ENCODE results near the gene SELP. TPM values are rescaled to one million over a fixed set of nuclear protein-coding genes. Genes with fewer than 3 reads are reported as not detected.
A peak's percentile ranks its signal among the peaks of the same experiment; 100 is the strongest.

SELP gene
- total RNA-seq, 4 donors from 2014 or later = 0.70 to 8.3 (median 4.9) TPM

DNA sequence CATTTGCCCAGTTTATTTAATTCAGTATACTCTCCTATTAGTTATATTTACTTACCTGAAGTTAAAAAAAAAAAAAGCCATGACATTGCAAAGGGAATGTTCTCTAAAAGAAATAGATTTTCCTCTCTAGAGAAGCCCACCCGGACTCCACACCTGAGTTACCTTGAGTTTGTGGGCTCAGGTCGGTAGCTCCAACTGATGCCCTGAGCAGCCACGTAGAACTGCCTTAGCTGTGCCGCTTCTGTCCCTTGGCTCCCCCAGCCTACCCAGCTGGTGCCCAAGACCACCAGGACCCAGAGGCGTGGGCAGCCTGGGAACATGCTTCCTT lies 43.9 kb downstream of the SELP start:
- peaks cover 0 to 3% (median 0%) of the 10 kb centered on the region in 4 donors for H3K4me1 ChIP-seq
- no peaks in the 10 kb centered on the region for H3K27me3 ChIP-seq
- H3K36me3 ChIP-seq = no peaks in the 10 kb centered on the region
- no peak for TF ChIP-seq POLR2A (IDR thresholded peaks at IDR 0.05)
- TF ChIP-seq, protein P1, sequence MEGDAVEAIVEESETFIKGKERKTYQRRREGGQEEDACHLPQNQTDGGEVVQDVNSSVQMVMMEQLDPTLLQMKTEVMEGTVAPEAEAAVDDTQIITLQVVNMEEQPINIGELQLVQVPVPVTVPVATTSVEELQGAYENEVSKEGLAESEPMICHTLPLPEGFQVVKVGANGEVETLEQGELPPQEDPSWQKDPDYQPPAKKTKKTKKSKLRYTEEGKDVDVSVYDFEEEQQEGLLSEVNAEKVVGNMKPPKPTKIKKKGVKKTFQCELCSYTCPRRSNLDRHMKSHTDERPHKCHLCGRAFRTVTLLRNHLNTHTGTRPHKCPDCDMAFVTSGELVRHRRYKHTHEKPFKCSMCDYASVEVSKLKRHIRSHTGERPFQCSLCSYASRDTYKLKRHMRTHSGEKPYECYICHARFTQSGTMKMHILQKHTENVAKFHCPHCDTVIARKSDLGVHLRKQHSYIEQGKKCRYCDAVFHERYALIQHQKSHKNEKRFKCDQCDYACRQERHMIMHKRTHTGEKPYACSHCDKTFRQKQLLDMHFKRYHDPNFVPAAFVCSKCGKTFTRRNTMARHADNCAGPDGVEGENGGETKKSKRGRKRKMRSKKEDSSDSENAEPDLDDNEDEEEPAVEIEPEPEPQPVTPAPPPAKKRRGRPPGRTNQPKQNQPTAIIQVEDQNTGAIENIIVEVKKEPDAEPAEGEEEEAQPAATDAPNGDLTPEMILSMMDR (IDR thresholded peaks at IDR 0.05) = no peak
- peak overlapping the region in 1 of 4 donors; percentile 1 for H3K27ac ChIP-seq
- H3K4me3 ChIP-seq = peak overlapping the region in 3 of 4 donors; percentile 19 to 28 (median 26)
- no peaks in the 10 kb centered on the region for H3K9me3 ChIP-seq
- DNase-seq = no peak

DNA sequence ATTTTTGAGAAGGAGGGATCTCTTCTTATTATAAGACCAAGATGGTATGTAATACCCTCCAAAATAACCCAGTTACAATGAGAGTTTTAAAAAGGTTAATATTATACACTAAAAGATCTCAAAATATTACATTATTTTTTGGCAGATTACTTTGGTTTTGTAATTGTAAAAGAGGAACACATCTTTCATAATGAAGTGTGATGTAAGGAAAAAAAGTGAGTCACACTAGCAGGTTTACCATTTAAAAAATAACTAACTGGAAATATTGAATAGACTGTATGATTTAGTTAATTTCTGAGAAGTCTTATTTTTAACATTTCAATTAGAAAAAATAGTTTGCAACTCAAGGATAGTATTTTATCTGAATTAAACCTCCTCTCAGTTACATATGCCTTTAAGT lies 44.7 kb downstream of the SELP start:
- no peaks in the 10 kb centered on the region for H3K36me3 ChIP-seq
- peaks cover 0 to 3% (median 0%) of the 10 kb centered on the region in 4 donors for H3K4me1 ChIP-seq
- H3K9me3 ChIP-seq = no peaks in the 10 kb centered on the region
- TF ChIP-seq, protein P1 (IDR thresholded peaks at IDR 0.05) = no peak
- TF ChIP-seq POLR2A (IDR thresholded peaks at IDR 0.05) = no peak
- no peak overlapping the region for H3K27ac ChIP-seq
- H3K27me3 ChIP-seq = no peaks in the 10 kb centered on the region
- DNase-seq = no peak
- H3K4me3 ChIP-seq = no peak overlapping the region

DNA sequence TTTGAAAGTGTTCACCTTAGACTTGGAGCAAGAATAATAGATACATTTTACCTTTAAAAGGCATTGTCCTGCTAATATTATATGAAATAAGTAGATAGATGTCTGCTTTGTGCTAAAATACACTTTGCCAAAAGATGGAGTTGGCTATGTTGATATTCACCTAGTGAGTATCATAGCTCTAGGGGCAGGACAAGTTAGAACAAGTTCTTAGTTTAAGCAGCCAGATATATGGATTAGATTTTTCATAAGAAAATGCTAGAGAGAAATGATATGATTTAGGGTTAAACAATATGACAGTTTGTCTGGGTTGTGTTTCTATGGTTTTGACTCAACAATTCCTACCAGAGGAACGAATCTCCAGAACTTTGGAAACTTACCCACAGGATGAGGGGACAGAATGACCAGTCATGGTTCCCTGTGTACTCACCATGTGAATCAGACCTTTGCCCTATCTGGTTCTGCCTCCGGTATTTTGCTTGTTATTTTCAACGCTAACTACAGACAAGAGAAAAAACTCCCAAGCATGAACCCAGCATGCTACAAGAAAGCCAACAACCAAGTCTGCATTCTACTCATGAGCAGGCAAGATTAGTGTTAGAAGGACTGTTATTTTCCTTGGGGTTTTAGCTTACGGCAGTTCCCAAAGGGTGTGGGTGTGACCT lies 45.3 kb downstream of the SELP start:
- H3K27me3 ChIP-seq = no peaks in the 10 kb centered on the region
- no peaks in the 10 kb centered on the region for H3K9me3 ChIP-seq
- no peak for TF ChIP-seq POLR2A (IDR thresholded peaks at IDR 0.05)
- TF ChIP-seq, protein P1 (IDR thresholded peaks at IDR 0.05) = no peak
- no peak for DNase-seq
- H3K4me1 ChIP-seq = peaks cover 0 to 3% (median 0%) of the 10 kb centered on the region in 4 donors
- no peaks in the 10 kb centered on the region for H3K36me3 ChIP-seq
- H3K4me3 ChIP-seq = no peak overlapping the region
- no peak overlapping the region for H3K27ac ChIP-seq

DNA sequence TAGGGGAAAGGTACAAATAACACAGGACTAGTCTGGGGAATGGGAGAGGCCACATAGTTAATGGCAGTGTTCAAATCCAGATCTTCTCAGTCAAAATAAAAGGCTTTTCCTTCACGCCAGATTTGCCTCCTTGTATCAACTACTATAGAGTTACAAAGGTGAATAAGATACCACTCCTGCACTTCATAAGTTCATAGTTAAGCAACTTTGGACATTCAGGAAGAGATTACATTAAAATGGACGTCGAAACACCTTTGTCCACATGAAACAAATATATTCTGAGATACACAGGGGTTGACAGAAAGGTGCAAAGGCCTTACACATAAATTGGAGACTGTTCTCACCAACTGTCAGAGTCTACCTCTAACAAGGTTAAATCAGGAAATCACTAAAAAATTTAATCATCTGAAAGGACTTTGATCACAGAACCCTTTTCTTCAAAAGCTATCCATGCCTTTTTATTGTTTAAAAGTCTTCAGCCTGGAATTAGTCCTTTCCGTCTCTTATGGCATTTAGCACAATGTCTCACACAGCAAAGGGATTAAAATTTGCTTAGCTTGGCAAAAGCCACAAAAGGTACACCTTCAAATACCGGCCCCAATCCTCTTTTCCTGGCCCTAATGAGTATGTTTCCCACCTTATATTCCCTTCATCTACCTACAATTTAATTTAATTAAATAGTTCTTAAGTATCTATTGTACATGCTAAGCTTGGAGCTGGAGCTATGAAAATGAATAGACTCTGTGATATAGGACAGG lies 51.8 kb downstream of the SELP start:
- Histone ChIP-seq H3K27me3 (no peaks in the 10 kb centered on the region), H3K4me3 (no peak overlapping the region), H3K4me1 (no peaks in the 10 kb centered on the region), H3K27ac (no peak overlapping the region), H3K9me3 (no peaks in the 10 kb centered on the region), H3K36me3 (no peaks in the 10 kb centered on the region)
- TF ChIP-seq, protein P1 (IDR thresholded peaks at IDR 0.05) = no peak
- TF ChIP-seq POLR2A (IDR thresholded peaks at IDR 0.05) = no peak
- DNase-seq = no peak

DNA sequence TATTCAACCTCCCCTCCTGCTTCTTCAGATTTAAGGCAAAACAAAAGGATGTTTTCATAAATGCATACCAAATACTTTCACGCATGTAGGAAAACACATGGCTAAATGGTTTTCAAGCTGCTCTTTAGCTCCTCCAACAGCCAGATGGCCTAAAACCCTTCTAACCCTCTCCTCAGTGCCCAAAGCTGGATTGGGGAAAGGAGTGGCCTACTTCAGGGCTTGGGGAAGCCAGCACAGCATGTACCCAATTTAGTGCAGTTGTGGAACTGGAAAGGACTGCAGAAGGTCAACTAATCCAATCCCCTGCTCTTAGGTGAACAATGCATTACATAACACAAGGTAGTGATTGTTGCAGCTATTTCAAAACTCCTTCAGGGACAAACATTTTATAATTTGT lies 53.0 kb downstream of the SELP start:
- no peak for DNase-seq
- Histone ChIP-seq H3K4me3 (no peak overlapping the region), H3K4me1 (no peaks in the 10 kb centered on the region), H3K27ac (no peak overlapping the region), H3K27me3 (no peaks in the 10 kb centered on the region), H3K9me3 (no peaks in the 10 kb centered on the region), H3K36me3 (no peaks in the 10 kb centered on the region)
- TF ChIP-seq, protein P1 (IDR thresholded peaks at IDR 0.05) = no peak
- no peak for TF ChIP-seq POLR2A (IDR thresholded peaks at IDR 0.05)

Measured in Peyer's patch (tissue), 4 donors.